Suprapubic skin (tissue), 4 donors: Measurements from ENCODE around the gene CLSTN2.
"Not testable (repeated sequence)": the region's sequence is repeated elsewhere in the genome, so short reads cannot be mapped to it uniquely, and the experiment has no call there.

Source experiments
- CTCF ChIP-seq, 2 donors: fragments of 200-600 bp in 1 of 2; fragments of 450-650 bp in 1 of 2; sonication (generic) in 1 of 2; IDR thresholded peaks; one replicate each; pipeline ENCODE4 v1.5.1; 2016 to 2019; ENCODE audit warnings: antibody characterized with exemption in 2 of 2, mild to moderate bottlenecking in 1 of 2, moderate library complexity in 1 of 2
- POLR2A ChIP-seq, 2 donors: fragments of 450-650 bp; IDR thresholded peaks; one replicate each; pipeline ENCODE4 v1.6.1; 2017; ENCODE audit warnings: antibody characterized with exemption in 2 of 2, mild to moderate bottlenecking in 2 of 2, moderate library complexity in 2 of 2
- POLR2AphosphoS5 ChIP-seq, 3 donors: sonication (generic); formaldehyde crosslinking; IDR thresholded peaks; one replicate each; pipeline ENCODE4 v1.6.1; 2017; ENCODE audit warnings: antibody characterized with exemption in 3 of 3

GRCh38 chr3:140423574-140423973 is 488.6 kb downstream of the CLSTN2 start:
- TF ChIP-seq CTCF, POLR2A, POLR2AphosphoS5 (IDR thresholded peaks at IDR 0.05): not testable (repeated sequence)
